ENCODE results near the gene SAMD4B.

SAMD4B gene

GRCh38 chr19:39410017-39410830, 68.0 kb downstream of the SAMD4B start:
- DNase-seq (ENCODE audit: low spot score), result peak; percentile 52

DNA sequence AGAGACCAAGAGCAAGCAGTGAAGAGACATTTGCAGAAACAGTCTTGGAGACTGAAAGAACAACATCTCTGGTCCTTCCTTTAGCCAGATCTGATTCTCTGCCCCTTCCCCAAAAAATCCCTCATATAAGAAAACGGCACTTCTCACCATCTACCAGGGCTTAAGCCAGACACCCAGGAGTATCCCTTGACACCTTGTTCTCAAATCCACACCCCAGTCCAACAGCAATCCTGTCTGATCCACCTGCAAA, 68.5 kb downstream of the SAMD4B start:
- no peak for DNase-seq (ENCODE audit: low spot score)

GRCh38 chr19:39411081-39411831, 69.0 kb downstream of the SAMD4B start:
- DNase-seq (ENCODE audit: low spot score), result no peak

GRCh38 chr19:39411832-39412099, 69.5 kb downstream of the SAMD4B start:
- DNase-seq (ENCODE audit: low spot score), result peak; percentile 93

DNA sequence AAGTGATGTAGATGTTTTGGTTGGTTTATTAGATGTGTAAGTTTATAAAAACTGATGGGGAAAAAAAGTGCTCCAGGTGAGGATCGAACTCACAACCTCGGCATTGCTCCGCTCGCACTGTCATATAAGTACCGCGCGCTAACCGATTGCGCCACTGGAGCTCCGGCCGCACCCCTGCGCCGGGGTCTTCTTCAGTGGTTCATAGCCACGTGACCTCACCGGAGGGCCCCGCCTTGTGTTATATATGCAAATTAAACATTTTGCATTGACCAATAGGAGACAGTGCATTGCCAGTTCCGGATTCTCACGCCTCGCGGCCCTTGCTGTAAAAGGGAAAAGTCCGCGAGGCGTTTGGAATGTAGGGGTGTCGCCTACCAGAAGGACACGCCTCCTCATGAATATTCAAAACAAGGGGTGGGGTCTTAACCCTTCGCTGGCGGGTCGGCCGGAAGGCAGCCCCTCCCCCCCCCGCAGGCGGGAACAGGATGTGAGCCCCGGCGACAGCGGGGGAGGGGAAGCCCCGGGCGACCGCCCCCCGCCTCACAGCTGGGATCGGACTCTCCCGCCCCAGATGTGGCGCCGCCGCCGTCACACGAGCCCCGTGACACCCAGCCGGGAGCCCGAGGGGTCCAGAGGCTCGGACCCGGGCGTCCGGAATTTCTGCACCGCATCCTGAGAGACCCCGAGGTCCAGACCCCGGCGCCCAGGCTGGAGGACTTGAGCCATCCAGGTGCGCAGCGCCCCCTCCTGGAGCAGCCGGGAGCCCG, 70.1 kb downstream of the SAMD4B start, which contains the start of gene PLEKHG2:
Gene PLEKHG2 (plus strand): TSS at position 570 of the 767 bp plus-strand sequence. CDS start 1,418 bp downstream, outside the sequence.
- DNase-seq (ENCODE audit: low spot score), result peak; percentile 99

DNA sequence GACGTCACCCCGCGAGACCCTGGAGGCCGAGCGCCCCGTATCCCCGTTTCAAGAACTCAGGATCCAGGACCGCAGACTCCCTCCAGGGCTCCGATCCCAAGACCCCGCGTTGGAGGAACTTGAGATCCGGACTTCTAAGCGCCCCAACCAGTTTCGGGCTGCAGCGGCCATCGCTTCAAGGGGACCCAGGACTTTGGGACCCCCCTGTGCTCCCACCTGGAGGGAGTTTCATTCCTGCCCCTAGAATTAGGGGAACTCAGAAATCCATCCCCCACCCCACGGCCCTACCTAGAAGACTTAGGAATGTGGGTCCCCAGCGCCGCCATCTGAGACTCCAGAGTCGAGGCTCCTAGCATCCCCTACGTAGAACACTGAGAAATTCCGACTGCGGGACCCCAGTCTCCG, 70.6 kb downstream of the SAMD4B start:
- DNase-seq (ENCODE audit: low spot score), result no peak

DNA sequence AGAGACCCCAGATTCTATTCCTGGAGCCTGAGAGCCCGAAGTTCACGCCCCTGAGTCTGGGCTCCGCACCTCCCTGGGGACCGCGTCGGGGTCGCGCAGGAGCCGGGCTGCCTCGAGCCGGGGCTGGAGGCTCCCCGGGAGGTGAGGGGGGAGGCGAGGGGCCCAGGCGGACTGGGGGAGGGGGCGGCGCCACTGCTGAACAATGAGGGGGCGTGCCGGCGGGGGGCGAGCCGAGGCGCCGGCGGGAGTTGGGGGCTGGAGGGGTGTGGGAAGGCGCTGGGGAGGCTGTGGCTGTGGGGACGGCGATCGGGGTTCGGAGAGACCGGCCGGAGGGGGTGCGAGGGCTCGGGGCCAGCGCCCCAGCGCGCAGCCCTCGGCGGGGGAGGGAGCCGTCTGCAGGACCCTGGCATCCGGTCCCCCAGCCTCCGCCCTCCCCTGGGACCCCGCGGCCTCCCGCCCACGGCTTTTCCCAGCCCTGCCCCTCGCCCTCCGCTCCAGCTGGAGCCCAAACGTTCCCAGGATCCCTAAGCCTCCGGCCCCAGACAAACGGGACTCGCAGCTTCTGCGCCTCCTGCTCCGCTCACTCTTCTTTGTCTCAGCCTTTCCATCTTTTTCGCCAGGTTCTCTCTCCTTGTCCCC, 71.2 kb downstream of the SAMD4B start:
- no peak for DNase-seq (ENCODE audit: low spot score)

- no peak for DNase-seq (ENCODE audit: low spot score)
Observed at GRCh38 chr19:39413911-39414608, 71.8 kb downstream of the SAMD4B start.

- DNase-seq (ENCODE audit: low spot score), result no peak
Observed at GRCh38 chr19:39415111-39416046, 73.2 kb downstream of the SAMD4B start.

DNA sequence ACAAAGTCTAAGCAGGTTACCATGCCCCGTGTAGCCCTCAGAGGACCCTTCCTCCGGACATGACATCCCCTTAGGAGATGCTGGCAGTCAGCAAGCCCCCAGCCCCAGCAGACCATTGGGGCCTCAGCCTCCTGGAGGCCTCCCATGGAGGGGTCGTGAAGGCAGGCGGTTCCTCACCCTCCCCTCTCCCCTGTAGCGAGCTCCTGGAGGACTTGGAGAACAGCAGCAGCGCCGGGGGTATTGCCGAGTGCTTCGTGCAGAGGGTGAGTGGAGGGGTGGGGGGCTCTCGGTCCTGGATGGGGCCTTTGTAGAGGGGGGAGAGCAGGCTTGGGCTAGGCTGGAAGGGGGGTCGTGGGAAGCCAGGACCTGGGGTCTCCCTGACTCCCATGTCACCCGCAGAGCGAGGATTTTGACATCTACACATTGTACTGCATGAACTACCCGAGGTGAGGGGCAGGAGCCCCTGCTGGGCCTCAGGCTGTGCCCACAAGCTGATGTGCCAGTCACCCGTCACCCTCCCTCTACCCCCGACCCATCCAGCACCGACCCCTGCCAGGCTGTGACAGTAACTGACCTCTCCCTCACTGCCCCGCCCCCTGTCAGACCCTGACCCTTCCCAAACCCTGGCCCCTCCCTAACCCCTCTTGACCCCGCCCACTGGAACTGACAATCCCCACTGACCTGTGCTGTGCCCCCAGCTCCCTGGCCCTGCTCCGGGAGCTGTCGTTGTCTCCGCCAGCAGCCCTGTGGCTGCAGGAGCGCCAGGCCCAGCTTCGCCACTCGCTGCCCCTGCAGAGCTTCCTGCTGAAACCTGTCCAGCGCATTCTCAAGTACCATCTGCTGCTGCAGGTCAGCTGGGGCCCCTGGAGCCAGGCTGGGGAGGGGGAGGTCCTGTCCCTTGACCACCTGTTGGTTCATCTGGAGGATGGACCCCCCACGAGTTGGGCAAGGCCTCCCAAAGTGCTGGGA, 74.2 kb downstream of the SAMD4B start:
- no peak for DNase-seq (ENCODE audit: low spot score)

- DNase-seq (ENCODE audit: low spot score), result no peak
Observed at GRCh38 chr19:39417463-39418181, 75.4 kb downstream of the SAMD4B start.

- DNase-seq (ENCODE audit: low spot score), result no peak
Observed at GRCh38 chr19:39419003-39419402, 76.8 kb downstream of the SAMD4B start.

DNA sequence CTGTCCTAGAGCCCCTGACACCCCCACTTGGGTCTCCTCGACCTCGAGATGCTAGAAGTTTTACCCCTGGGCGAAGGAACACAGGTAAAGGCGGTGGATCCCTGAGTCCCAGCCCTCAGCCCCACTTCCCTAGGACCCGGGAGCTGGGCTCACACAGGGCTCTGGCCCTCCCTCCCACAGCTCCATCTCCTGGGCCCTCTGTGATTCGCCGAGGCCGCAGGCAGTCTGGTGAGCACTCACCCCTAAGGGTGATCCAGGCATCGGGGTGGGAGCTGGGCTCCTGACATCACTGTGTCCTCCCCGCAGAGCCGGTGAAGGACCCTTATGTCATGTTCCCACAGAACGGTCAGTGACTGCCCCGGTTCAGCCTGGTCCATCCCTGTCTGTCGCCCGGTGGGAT, 78.5 kb downstream of the SAMD4B start:
- DNase-seq (ENCODE audit: low spot score), result no peak

DNA sequence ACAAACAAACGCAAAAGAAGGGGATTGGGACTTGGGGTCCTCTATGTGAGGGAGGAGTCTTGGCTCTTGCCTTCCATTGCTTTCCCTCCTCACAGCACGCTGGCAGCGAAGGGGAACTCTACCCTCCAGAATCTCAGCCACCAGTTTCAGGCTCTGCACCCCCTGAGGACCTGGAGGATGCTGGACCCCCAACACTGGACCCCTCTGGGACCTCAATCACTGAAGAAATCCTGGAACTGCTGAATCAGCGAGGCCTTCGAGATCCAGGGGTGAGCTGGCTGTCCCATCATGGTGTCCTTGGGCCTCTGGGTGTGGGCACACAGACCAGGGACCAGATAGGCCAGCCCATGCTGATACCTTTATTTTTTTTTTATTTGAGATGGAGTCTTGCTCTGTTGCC, 79.8 kb downstream of the SAMD4B start:
- no peak for DNase-seq (ENCODE audit: low spot score)

DNA sequence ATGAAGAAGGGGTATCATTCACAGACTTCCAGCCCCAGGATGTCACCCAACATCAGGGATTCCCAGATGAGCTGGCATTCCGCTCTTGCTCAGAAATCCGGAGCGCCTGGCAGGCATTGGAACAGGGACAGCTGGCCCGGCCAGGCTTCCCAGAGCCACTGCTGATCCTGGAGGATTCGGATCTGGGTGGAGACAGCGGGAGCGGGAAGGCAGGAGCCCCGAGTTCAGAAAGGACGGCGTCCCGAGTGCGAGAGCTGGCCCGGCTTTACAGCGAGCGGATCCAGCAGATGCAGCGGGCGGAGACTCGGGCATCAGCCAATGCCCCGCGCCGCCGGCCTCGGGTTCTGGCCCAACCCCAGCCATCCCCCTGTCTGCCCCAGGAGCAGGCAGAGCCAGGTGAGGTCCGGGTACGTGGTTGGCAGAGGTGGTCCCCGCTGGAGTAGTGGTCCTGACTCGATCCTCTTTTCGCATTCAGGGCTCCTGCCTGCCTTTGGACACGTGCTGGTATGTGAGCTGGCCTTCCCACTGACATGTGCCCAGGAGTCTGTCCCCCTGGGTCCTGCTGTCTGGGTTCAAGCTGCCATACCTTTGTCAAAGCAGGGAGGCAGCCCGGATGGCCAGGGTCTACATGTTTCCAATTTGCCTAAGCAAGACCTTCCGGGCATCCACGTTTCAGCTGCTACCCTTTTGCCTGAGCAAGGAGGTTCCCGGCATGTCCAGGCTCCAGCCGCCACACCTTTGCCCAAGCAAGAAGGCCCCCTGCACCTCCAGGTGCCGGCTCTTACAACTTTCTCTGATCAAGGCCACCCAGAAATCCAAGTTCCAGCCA, 81.3 kb downstream of the SAMD4B start:
- DNase-seq (ENCODE audit: low spot score), result no peak

DNA sequence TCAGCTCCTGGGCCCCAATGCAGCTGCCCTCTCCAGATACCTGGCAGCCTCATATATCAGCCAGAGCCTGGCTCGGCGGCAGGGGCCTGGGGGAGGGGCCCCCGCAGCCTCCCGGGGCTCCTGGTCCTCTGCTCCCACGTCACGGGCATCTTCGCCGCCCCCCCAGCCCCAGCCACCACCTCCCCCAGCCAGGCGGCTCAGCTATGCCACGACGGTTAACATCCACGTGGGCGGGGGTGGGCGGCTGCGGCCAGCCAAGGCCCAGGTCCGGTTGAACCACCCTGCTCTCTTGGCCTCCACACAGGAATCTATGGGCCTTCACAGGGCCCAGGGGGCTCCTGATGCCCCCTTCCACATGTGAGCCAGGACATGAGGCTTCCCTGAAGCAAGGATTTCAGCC, 82.7 kb downstream of the SAMD4B start:
- no peak for DNase-seq (ENCODE audit: low spot score)

GRCh38 chr19:39425744-39426143, 83.5 kb downstream of the SAMD4B start:
- no peak for DNase-seq (ENCODE audit: low spot score)

DNA sequence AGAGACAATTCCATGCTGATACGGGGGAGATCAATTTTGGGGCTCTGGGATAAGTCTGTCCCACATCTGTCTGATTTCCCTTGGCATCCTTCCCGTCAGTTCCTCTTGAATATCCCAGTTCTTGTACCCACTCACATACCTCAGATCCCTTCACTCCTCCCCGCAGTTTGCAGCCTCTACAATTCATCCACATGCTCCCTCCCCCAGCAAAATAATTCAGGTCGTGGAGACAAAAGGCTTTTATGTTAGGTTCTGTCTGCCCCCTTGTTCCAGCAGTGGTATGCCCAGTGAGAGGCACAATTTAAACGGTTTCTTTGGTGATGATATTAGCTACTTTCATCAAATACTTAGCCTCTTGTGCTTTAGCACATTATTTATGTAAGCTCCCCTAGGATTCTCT, 83.9 kb downstream of the SAMD4B start:
- no peak for DNase-seq (ENCODE audit: low spot score)
